Activated naive CD8-positive, alpha-beta T cell treated with anti-CD3 and anti-CD28 coated beads for 36 hours (primary cell): ENCODE data around the gene USP7. TPM values are rescaled to one million over a fixed set of nuclear protein-coding genes. Genes with fewer than 3 reads are reported as not detected.

Source experiments
- DNase-seq: peaks from one replicate; pipeline ENCODE4 v3.0.0; 2021
- H3K27ac Mint-ChIP-seq: one replicate; pipeline ENCODE4 v1.8.0; 2022; ENCODE audit warnings: mild to moderate bottlenecking, moderate library complexity, mixed read lengths
- H3K27me3 Mint-ChIP-seq: one replicate; pipeline ENCODE4 v1.8.0; 2022; ENCODE audit warnings: mild to moderate bottlenecking, mixed read lengths
- H3K36me3 Mint-ChIP-seq: one replicate; pipeline ENCODE4 v1.8.0; 2021; ENCODE audit warnings: mild to moderate bottlenecking, mixed read lengths
- H3K4me1 Mint-ChIP-seq: one replicate; pipeline ENCODE4 v1.8.0; 2021; ENCODE audit warnings: mixed read lengths
- H3K4me3 Mint-ChIP-seq: one replicate; pipeline ENCODE4 v1.8.0; 2022; ENCODE audit warnings: mild to moderate bottlenecking, moderate library complexity, mixed read lengths
- H3K9me3 Mint-ChIP-seq: one replicate; pipeline ENCODE4 v1.8.0; 2022; ENCODE audit warnings: mixed read lengths
- total RNA-seq, 2 experiments: library from RNA; stranded (reverse); gene quantifications; one replicate each; pipeline ENCODE4 v1.2.3, GENCODE V29; 2021

Gene USP7
- total RNA-seq, 2 experiments from 2014 or later = 167 to 175 TPM

DNA sequence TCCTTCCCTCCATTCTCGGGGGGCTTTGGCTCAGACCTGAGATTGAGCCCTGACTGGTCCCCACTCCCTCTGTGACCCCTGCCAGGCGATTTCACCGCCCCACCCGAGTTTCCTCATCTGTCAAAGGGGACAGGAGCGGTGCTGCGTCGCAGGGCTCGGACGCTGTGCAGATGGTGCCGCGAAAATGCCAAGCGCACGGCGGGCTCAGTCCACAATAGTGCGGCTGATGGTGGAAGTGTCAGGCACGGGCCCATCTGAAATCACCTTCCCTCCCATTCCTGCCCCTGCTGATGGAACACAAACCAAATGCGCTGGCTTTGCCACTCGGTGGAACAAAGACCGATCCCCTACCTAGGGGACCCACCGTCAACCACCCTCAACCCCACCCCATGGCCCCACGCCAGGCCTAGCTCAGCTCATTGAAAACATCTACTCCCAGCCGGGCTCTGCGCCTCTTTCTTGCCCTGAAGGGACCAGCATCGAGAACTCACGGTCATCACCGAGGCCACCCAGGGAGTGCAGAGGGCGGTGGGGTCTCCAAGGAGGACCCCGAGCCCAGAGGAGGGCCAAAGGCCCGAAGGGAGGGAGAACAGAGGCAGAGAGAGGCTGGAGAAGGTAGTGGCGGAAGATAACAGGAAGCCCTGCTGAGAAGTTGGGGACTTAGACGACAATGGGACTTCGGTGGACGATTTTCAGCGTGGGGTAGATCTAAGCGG is 96.3 kb downstream of the USP7 start:
- no peaks in the 10 kb centered on the region for H3K27me3 Mint-ChIP-seq
- H3K27ac Mint-ChIP-seq = peak overlapping the region; percentile 85
- peaks cover 43% of the 10 kb centered on the region for H3K4me1 Mint-ChIP-seq
- peaks cover 15% of the 10 kb centered on the region for H3K36me3 Mint-ChIP-seq
- no peaks in the 10 kb centered on the region for H3K9me3 Mint-ChIP-seq
- peak overlapping the region; percentile 88 for H3K4me3 Mint-ChIP-seq
- peak; percentile 31 for DNase-seq

- Mint-ChIP-seq H3K9me3 (no peaks in the 10 kb centered on the region), H3K4me1 (peaks cover 47% of the 10 kb centered on the region)
Observed at GRCh38 chr16:8866884-8867215, 96.9 kb downstream of the USP7 start.

DNA sequence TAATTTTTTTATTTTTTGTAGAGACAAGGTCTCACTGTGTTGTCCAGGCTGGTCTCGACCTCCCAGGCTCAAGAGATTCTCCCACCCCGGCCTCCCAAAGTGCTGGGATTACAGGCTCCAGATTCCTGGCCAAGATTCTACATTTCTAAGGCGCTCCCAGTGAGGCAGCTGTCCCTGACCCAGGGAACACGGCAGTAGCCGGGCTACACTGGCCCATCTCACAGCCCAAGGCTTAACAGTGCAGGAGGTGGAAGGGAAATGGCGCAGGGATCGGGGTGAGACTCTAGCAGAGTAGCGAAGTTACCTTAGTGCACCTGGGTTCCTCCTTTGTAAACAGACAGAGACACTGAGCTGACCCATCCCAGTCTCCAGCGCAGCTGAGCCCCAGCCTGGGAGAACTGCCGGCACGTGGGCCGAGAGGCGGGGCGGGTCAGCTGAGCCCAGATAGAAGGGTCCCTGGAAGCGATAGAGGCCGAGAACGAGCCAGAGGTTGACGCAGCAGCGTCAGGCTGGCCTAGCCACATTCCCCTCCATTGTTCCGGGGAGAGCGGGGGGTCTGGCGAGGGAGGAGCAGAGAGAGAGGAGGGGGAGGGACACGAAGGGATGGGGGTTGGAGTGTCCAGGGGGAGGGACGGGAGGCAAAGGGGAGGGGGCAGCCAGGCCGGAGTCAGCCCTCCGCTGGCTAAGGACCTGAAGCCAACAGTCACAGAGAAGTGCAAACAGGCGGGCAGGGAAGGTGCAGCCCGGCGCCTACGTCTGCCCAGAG is 97.4 kb downstream of the USP7 start:
- DNase-seq = no peak
- Mint-ChIP-seq H3K4me3 (peak overlapping the region; percentile 74), H3K4me1 (peaks cover 47% of the 10 kb centered on the region), H3K27ac (peak overlapping the region; percentile 51), H3K9me3 (no peaks in the 10 kb centered on the region), H3K36me3 (peaks cover 19% of the 10 kb centered on the region), H3K27me3 (no peaks in the 10 kb centered on the region)

More at GRCh38 chr16:8866884-8867215, 96.9 kb downstream of the USP7 start:
- Mint-ChIP-seq H3K4me3 (peak overlapping the region; percentile 88), H3K36me3 (peaks cover 19% of the 10 kb centered on the region), H3K27ac (peak overlapping the region; percentile 85), H3K27me3 (no peaks in the 10 kb centered on the region)
- no peak for DNase-seq

DNA sequence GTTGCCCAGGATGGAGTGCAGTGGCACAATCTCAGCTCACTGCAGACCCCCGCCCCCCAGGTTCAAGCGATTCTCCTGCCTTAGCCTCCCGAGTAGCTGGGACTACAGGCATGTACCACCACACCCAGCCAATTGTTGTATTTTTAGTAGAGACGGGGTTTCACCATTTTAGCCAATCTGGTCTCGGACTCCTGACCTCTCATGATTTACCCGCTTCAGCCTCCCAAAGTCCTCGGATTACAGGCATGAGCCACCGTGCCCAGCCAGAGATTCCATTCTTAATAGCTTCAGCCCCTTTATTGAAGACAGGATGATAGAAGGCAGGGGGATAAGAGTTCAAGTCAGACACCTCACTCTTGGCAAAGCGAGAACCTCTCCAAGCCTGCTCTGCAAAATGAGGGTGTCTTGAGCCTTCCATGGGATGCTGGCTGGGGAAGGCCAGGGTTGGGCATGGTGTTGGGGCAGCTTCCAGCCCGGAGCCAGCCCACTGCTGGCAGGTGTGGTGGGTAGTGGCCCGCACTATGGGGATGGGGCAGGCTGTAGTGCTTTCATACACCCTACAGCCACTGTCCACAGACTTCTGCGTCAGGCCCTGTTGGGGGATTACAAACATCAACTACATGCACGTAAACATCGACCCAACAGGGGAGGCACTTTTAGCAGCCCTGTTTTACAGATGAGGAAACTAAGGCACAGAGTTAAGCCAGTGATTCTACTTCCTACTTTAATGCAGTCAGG is 98.4 kb downstream of the USP7 start:
- no peak overlapping the region for H3K4me3 Mint-ChIP-seq
- H3K27me3 Mint-ChIP-seq = no peaks in the 10 kb centered on the region
- peaks cover 19% of the 10 kb centered on the region for H3K36me3 Mint-ChIP-seq
- no peak overlapping the region for H3K27ac Mint-ChIP-seq
- H3K9me3 Mint-ChIP-seq = no peaks in the 10 kb centered on the region
- peaks cover 39% of the 10 kb centered on the region for H3K4me1 Mint-ChIP-seq
- no peak for DNase-seq

DNA sequence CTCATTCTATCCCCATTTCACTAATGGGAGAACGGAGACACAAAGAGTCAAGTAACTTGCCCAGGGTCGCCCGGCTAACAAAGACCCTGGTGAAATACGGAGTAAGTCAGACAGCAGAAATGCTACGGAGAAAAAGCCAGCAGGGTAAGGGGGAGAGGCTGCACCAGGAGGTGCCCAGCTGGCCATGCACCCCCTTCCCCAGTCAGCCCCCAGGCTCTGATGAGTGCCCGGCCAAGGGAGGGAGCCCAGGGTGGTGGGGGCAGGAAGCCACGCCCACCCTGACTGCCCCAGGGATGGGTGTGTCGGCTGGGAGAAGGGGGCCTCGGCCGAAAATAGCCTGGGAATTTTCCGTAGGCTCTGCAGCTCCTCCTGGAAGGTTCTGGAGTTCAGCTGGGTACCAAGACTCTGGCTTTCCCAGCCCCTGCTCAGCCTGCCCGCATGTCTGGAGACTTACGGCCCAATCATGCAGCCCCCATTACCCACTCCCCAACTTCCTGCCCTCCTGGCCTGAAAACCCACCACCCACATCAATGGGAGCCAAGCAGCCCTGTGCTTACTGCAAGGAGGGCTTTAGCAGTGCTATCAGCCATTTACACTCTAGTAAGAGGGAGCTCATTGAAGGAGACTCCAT is 99.1 kb downstream of the USP7 start:
- Mint-ChIP-seq H3K9me3 (no peaks in the 10 kb centered on the region), H3K27me3 (no peaks in the 10 kb centered on the region), H3K4me1 (peaks cover 37% of the 10 kb centered on the region), H3K27ac (no peak overlapping the region), H3K4me3 (no peak overlapping the region), H3K36me3 (peaks cover 19% of the 10 kb centered on the region)
- DNase-seq = no peak

GRCh38 chr16:8863594-8864424 is 99.9 kb downstream of the USP7 start:
- no peaks in the 10 kb centered on the region for H3K9me3 Mint-ChIP-seq
- H3K4me3 Mint-ChIP-seq = no peak overlapping the region
- H3K4me1 Mint-ChIP-seq = peaks cover 33% of the 10 kb centered on the region
- no peak for DNase-seq
- no peak overlapping the region for H3K27ac Mint-ChIP-seq
- H3K36me3 Mint-ChIP-seq = peaks cover 17% of the 10 kb centered on the region
- no peaks in the 10 kb centered on the region for H3K27me3 Mint-ChIP-seq

DNA sequence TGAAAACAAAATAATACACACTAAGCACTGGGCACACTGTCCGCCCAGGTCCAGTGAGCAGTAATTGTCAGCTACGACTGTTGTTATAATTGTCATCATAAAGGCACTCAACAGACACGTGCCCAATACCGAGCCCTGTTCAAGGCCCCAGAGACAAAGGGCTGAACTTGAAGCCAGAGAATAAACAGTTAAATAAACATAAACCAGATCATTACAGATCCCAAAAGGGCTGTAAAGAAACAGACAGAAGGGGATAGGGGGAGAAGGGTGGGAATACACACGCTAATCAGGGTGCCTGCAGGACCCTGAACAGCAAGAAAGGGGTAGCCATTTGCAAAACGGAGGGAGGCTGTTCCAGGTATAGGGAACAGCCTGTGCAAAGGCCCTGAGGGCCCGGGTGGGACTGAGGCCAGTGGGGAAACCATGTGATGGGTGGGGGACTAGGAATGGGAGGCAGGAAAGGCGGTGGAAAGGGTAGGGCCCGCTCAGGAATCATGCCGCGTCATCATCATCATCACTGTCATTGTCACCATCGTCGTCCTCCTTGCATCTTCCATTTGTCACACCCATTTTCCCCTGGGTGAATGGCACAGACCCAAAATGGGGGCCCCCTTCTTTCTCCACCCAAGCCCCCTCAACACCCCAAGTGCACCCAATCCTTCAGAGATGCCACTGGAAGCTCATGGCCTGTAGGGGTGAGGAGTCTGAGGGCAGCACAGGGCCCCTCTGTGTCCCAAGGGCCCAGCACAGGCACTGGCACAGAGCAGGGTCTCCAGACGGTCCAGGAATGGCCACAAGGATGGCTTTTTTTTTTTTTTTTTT is 101.2 kb downstream of the USP7 start:
- no peak for DNase-seq
- Mint-ChIP-seq H3K4me3 (no peak overlapping the region), H3K27ac (peak overlapping the region; percentile 48), H3K9me3 (no peaks in the 10 kb centered on the region), H3K36me3 (peaks cover 21% of the 10 kb centered on the region), H3K27me3 (no peaks in the 10 kb centered on the region), H3K4me1 (peaks cover 39% of the 10 kb centered on the region)

DNA sequence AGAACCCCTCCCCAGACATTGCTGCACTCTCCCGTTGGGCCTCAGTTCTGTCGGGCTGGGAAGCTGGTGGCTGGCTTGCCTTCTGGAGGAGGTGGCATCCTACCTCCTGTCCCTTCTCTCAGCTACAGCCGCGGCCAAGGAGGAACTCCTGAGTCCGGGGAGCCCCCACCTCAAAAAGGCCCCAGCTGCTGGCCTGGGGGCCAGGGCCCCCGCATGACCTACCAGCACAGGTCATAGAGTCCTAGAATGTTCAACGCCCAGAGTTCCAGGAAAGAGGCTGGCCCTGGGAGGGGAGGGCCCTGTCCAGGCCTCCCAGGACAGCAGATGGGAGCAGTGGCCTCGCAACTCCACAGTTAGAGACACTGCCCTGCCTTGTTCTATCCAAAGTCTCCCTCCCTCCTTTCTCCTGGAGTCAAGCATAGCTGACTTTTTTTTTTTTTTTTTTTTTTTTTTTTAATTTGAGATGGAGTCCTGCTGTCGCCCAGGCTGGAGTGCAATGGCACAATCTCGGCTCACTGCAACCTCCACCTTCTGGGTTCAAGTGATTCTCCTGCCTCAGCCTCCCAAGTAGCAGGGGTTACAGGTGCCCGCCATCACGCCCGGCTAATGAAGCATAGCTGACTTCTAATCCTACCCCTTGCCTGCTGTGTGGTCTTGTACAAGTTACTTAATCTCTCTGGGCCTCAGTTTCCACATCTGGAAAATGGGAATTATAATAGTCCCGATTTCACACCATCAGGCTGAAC is 102.0 kb downstream of the USP7 start:
- H3K27ac Mint-ChIP-seq = peak overlapping the region; percentile 31
- no peak for DNase-seq
- H3K9me3 Mint-ChIP-seq = no peaks in the 10 kb centered on the region
- peaks cover 38% of the 10 kb centered on the region for H3K4me1 Mint-ChIP-seq
- no peak overlapping the region for H3K4me3 Mint-ChIP-seq
- H3K36me3 Mint-ChIP-seq = peaks cover 19% of the 10 kb centered on the region
- no peaks in the 10 kb centered on the region for H3K27me3 Mint-ChIP-seq

- Mint-ChIP-seq H3K4me1 (peaks cover 36% of the 10 kb centered on the region), H3K27ac (peak overlapping the region; percentile 42), H3K36me3 (peaks cover 29% of the 10 kb centered on the region), H3K9me3 (no peaks in the 10 kb centered on the region), H3K4me3 (no peak overlapping the region), H3K27me3 (no peaks in the 10 kb centered on the region)
- no peak for DNase-seq
Observed at GRCh38 chr16:8859913-8860881, 103.5 kb downstream of the USP7 start.

- Mint-ChIP-seq H3K27me3 (no peaks in the 10 kb centered on the region), H3K4me3 (no peak overlapping the region), H3K27ac (peak overlapping the region; percentile 31), H3K9me3 (no peaks in the 10 kb centered on the region), H3K36me3 (peaks cover 33% of the 10 kb centered on the region), H3K4me1 (peaks cover 32% of the 10 kb centered on the region)
- no peak for DNase-seq
Observed at GRCh38 chr16:8858994-8859912, 104.5 kb downstream of the USP7 start.

GRCh38 chr16:8855972-8856371 is 107.7 kb downstream of the USP7 start:
- Mint-ChIP-seq H3K27ac (peak overlapping the region; percentile 60), H3K27me3 (no peaks in the 10 kb centered on the region)

More at GRCh38 chr16:8855972-8856371, 107.7 kb downstream of the USP7 start:
- no peak for DNase-seq
- Mint-ChIP-seq H3K9me3 (no peaks in the 10 kb centered on the region), H3K4me1 (peaks cover 31% of the 10 kb centered on the region), H3K4me3 (no peak overlapping the region), H3K36me3 (peaks cover 30% of the 10 kb centered on the region)
